ENCODE data around the gene FBP1.
"Not testable (repeated sequence)": the region's sequence is repeated elsewhere in the genome, so short reads cannot be mapped to it uniquely, and the experiment has no call there.

FBP1 gene

GRCh38 chr9:94612071-94612470 is 27.2 kb downstream of the FBP1 start:
- no peak for DNase-seq

GRCh38 chr9:94611638-94612068 is 27.7 kb downstream of the FBP1 start:
- no peak for DNase-seq

GRCh38 chr9:94610181-94610606 is 29.1 kb downstream of the FBP1 start:
- DNase-seq: no peak

GRCh38 chr9:94607423-94607691 is 32.0 kb downstream of the FBP1 start:
- no peak for DNase-seq

- no peak for DNase-seq
Measured at GRCh38 chr9:94606646-94607422, 32.5 kb downstream of the FBP1 start.

- no peak for DNase-seq
Measured at GRCh38 chr9:94603259-94604160, 35.8 kb downstream of the FBP1 start.

GRCh38 chr9:94602666-94603065 is 36.7 kb downstream of the FBP1 start:
- no peak for DNase-seq

GRCh38 chr9:94600715-94601114 is 38.6 kb downstream of the FBP1 start:
- DNase-seq: no peak

GRCh38 chr9:94600258-94600657 is 39.1 kb downstream of the FBP1 start:
- no peak for DNase-seq

- no peak for DNase-seq
Measured at GRCh38 chr9:94599102-94599501, 40.2 kb downstream of the FBP1 start.

GRCh38 chr9:94593459-94594345 is 45.6 kb downstream of the FBP1 start, which contains the start of gene FBP2:
TSS of gene FBP2 (minus strand) at chr9:94593824. CDS start at chr9:94593726, 98 bp downstream.
- no peak for DNase-seq

- DNase-seq: not testable (repeated sequence)
Measured at GRCh38 chr9:94592683-94593082, 46.6 kb downstream of the FBP1 start.

- no peak for DNase-seq
Measured at GRCh38 chr9:94591876-94592275, 47.4 kb downstream of the FBP1 start.

- not testable (repeated sequence) for DNase-seq
Measured at GRCh38 chr9:94591046-94591545, 48.2 kb downstream of the FBP1 start.

GRCh38 chr9:94588681-94589080 is 50.6 kb downstream of the FBP1 start:
- no peak for DNase-seq

- DNase-seq: no peak
Measured at GRCh38 chr9:94586814-94587213, 52.5 kb downstream of the FBP1 start.

- no peak for DNase-seq
Measured at GRCh38 chr9:94586316-94586715, 53.0 kb downstream of the FBP1 start.

GRCh38 chr9:94584555-94584954 is 54.8 kb downstream of the FBP1 start:
- DNase-seq: no peak

- no peak for DNase-seq
Measured at GRCh38 chr9:94581728-94582127, 57.6 kb downstream of the FBP1 start.

GRCh38 chr9:94577571-94577970 is 61.7 kb downstream of the FBP1 start:
- DNase-seq: no peak

- no peak for DNase-seq
Measured at GRCh38 chr9:94577036-94577435, 62.3 kb downstream of the FBP1 start.

GRCh38 chr9:94576131-94576530 is 63.2 kb downstream of the FBP1 start:
- DNase-seq: no peak
